ENCODE data around the gene STC2. TPM values are rescaled to one million over a fixed set of nuclear protein-coding genes. Genes with fewer than 3 reads are reported as not detected.

The STC2 gene
- total RNA-seq, 2 donors from 2014 or later, result 44.5 to 59.3 TPM

DNA sequence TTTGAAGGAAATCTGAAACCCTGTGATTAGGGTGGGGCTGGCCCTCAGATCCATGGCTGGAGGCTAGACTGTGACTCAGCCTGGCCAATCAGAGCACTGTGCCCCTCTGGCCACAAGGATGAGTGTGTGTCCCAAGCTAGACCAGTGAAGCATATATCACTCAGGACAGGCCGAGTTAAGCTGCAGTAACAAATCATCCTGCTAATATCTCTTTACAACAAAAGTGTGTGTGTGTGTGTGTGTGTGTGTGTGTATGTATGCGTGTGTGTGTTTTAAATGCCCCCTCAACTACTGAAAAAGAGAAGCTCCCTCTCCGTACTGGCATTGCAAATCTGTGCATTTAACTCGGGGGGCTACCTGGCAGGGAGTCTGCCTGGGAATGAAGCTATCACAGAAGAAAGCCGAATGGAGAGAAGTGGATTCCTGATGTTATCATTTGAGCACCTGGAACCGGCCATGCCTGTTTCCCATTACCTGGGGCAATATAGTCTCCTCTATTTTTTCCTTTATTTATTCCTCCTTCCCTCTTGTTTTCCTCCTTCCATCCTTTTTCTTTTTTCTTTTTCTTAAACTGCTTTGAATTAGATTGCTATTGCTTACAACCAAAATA lies 25.6 kb downstream of the STC2 start:
- H3K27ac Mint-ChIP-seq, result no peak overlapping the region
- no peak for DNase-seq
- H3K9me3 Mint-ChIP-seq, result peaks cover under 1% of the 10 kb centered on the region in 2 donors
- H3K27me3 Mint-ChIP-seq (ENCODE audit: low read depth), result peaks cover 22% of the 10 kb centered on the region
- no peak for ATAC-seq (replicated peaks in 1 of 2)
- no peaks in the 10 kb centered on the region for H3K4me1 Mint-ChIP-seq (ENCODE audit: low read depth)
- no peaks in the 10 kb centered on the region for H3K36me3 Mint-ChIP-seq (ENCODE audit: insufficient read depth in 2 of 2)
- H3K4me3 Mint-ChIP-seq, result no peak overlapping the region

DNA sequence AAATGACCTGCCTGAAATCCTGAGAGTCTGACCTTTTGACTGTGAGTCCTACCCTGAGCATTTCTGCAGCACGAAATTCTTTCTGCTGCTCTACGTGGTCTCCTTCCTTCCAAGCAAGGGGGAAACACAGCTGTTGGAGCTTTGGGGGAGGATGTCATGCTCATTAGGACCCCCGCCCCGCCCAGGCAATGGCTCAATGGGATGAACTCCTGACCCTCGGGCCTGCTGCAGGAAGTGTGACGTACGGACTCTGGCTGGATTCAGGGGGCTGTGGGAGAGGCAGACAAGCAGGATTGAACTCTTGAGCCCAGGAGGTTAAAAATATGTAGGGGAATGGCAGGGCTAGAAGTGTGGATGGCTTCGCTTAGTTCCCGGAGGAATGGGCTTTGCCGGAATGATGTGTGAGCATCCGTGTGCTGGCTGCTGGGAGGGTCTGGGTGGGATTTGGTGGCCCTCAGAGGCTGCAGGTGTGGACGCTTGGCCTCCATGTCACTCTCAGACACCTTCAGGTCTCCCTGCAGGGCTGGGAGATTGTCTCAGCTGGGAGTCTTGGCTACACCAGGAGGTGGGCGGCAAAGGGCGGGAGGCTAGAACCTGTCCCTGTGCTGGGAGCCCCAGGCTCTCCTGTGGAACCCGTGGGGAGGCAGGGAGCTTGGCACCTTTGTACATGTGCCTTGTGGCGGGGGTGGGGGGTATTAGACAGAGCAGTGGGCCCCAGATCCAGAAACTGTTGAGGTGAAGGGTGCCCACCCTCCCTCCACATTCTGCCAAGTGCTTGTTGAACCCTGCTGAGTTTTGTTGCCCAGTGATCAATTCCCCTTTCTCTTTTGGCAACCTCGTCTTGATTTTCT lies 26.3 kb downstream of the STC2 start:
- H3K4me3 Mint-ChIP-seq, result no peak overlapping the region
- DNase-seq (no peak), ATAC-seq (replicated peaks in 1 of 2) (no peak)
- no peaks in the 10 kb centered on the region for H3K36me3 Mint-ChIP-seq (ENCODE audit: insufficient read depth in 2 of 2)
- no peaks in the 10 kb centered on the region for H3K9me3 Mint-ChIP-seq
- H3K4me1 Mint-ChIP-seq (ENCODE audit: low read depth), result no peaks in the 10 kb centered on the region
- peaks cover 22% of the 10 kb centered on the region for H3K27me3 Mint-ChIP-seq (ENCODE audit: low read depth)
- no peak overlapping the region for H3K27ac Mint-ChIP-seq

DNA sequence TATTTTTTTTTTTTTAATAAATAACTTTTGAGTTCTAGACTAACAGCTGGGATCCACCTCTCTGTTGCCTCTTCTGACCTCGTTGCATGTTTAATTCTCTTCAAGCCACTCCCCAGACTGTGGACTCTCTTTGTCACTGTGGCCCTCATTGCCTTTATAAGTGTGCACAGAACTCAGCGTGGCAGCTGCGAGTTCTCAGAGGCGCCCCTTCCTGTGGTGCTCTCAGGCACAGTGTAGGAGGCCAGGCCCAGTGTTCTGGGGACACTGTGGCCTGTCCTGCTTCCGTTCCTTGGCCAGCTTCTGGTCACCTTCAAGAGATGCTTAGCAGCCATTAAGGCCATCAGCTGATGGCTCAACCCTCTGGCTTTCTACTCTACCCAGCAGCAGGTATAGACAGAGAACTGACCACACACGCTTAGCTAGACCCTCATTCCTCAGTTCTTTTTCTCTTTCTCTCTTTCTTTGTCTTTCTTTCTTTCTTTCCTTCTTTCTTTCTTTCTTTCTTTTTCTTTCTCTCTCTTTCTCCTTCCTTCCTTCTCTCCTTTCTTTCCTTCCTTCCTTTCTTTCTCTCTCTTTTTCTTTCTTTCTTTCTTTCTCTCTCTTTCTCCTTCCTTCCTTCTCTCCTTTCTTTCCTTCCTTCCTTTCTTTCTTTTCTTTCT lies 27.7 kb downstream of the STC2 start:
- H3K9me3 Mint-ChIP-seq, result no peaks in the 10 kb centered on the region
- no peak overlapping the region for H3K4me3 Mint-ChIP-seq
- H3K27me3 Mint-ChIP-seq (ENCODE audit: low read depth), result peaks cover 22% of the 10 kb centered on the region
- H3K36me3 Mint-ChIP-seq (ENCODE audit: insufficient read depth in 2 of 2), result no peaks in the 10 kb centered on the region
- peak overlapping the region; percentile 6 for H3K27ac Mint-ChIP-seq
- ATAC-seq (replicated peaks in 1 of 2) (no peak), DNase-seq (no peak)
- no peaks in the 10 kb centered on the region for H3K4me1 Mint-ChIP-seq (ENCODE audit: low read depth)

DNA sequence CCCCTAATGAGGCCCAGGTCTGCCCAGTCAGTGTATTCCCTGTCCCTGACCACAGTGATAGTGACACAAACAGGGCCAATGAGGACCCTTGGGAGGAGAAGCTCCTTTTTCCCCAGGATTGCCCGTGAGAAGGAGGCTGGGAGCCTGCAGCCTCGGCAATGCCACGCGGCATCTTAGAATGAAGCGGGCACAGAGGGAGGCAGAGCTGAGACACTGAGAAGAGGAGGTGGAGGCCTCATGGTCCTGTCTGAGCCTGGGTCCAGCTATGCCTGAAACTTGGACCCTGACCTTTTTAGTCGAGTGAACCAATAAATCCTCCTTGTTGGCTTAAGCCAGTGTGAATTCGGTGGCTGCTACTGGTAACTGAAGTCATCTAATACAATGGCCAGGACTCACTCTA lies 28.4 kb downstream of the STC2 start:
- H3K9me3 Mint-ChIP-seq, result no peaks in the 10 kb centered on the region
- DNase-seq (no peak), ATAC-seq (replicated peaks in 1 of 2) (no peak)
- no peak overlapping the region for H3K4me3 Mint-ChIP-seq
- H3K36me3 Mint-ChIP-seq (ENCODE audit: insufficient read depth in 2 of 2), result no peaks in the 10 kb centered on the region
- peaks cover under 1% of the 10 kb centered on the region for H3K4me1 Mint-ChIP-seq (ENCODE audit: low read depth)
- H3K27me3 Mint-ChIP-seq (ENCODE audit: low read depth), result peaks cover 26% of the 10 kb centered on the region
- H3K27ac Mint-ChIP-seq, result no peak overlapping the region

DNA sequence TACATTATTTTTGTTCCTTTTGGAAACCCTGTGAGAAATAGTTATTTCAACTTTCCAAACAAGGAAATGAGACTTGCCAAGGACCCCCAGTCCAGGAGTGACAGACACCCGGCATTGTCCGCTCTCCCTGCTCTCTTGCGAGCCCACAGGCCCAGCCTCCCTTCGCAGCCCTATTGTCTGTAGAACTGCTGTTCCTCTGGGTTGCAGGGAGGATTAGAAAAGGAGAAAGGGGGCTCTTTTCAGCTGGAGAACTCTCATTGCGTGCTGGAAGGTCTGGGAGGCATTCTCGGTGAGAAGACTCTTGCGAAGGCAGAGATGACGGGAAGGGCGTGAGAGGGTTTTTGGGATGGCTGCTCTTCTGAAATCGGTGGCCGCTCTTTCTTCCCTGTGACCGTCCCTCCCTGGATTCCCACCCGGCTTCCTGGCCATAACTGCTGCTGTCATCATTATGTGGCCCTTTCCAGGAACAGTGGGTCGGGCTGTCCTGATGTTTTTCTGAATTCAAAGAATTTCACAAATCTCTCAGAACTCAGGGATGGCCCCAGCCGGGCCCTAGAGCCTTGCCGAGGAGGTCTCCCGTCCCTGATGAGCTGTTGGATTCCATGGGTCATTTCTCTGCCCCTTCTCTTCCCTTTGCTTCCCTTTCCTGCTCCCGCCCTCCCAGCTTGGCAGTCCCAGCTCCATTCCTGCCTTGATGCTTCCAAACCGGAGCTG lies 29.8 kb downstream of the STC2 start:
- H3K27ac Mint-ChIP-seq, result no peak overlapping the region
- ATAC-seq (replicated peaks in 1 of 2) (no peak), DNase-seq (no peak)
- no peaks in the 10 kb centered on the region for H3K9me3 Mint-ChIP-seq
- H3K27me3 Mint-ChIP-seq (ENCODE audit: low read depth), result peaks cover 38% of the 10 kb centered on the region
- no peaks in the 10 kb centered on the region for H3K36me3 Mint-ChIP-seq (ENCODE audit: insufficient read depth in 2 of 2)
- peaks cover 12% of the 10 kb centered on the region for H3K4me1 Mint-ChIP-seq (ENCODE audit: low read depth)
- no peak overlapping the region for H3K4me3 Mint-ChIP-seq

DNA sequence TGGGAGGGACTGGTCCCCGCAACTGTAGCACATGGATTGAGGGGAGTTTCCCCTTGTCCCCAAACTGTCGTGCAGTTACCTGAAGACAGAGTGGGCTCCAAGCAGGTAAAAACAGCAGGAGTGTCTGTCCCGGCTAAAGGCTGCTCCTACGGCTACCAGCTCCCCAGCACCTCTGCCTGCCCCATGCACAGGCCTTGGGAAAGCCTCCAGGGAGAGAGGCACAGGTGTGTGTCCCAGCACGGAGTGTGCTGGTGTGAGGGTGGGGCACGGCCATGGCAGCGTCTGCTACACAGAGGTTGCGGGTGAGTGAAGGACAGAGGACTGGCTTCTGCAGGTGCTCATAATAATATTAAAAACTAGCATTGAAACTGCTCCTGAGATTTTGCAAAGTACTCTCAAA lies 30.4 kb downstream of the STC2 start:
- Mint-ChIP-seq H3K9me3 (no peaks in the 10 kb centered on the region), H3K36me3 (ENCODE audit: insufficient read depth in 2 of 2) (no peaks in the 10 kb centered on the region), H3K27me3 (ENCODE audit: low read depth) (peaks cover 35% of the 10 kb centered on the region), H3K4me1 (ENCODE audit: low read depth) (peaks cover 12% of the 10 kb centered on the region), H3K4me3 (no peak overlapping the region), H3K27ac (no peak overlapping the region)
- ATAC-seq (replicated peaks in 1 of 2), result no peak
- no peak for DNase-seq

DNA sequence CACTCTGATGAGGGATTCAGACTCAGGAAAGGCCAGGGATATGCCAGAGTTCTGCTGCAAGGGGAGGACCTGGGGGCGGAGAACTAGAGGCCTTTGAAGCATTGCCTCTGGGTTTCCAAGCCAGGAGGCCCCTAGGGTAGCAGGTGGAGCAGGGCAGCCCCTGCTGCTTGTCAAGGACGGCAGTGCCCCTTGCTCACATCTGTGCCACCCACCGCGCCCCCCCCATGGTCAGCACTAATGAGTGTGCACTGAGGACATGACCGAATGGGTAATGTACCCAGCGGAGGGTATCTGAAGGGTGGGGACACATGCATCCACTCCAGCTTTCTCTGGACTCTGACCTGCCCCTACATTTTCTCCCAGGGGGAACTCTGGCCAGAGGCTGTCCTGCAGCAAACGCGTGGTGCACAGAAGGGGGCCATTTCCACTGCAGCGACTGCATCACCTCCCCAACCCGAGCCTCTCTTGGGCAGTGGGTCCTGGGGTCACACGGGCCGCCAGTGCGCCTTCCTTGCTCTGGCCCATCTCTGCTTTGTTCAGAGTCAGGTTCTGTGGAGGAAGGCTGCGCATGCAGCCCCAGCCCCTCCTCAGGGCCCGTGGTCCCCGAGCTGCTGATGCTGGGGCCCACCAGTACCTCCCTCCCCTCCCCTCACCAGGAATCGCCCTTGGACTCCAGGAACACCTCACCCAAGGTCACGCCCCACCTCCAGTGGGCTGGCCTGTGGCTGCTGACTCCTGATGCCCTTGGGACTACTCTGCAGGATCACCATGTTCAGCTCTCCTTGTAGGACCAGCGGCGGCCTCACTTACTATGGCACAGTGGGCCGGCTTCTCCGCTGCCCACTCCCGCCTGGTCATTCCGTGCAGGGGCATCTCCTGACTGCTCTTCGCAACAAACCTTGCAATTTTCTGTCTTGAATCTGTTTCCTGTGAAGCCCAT lies 31.2 kb downstream of the STC2 start:
- Mint-ChIP-seq H3K4me3 (no peak overlapping the region), H3K27me3 (ENCODE audit: low read depth) (peaks cover 35% of the 10 kb centered on the region), H3K36me3 (ENCODE audit: insufficient read depth in 2 of 2) (no peaks in the 10 kb centered on the region), H3K9me3 (no peaks in the 10 kb centered on the region), H3K4me1 (ENCODE audit: low read depth) (peaks cover 12% of the 10 kb centered on the region), H3K27ac (no peak overlapping the region)
- no peak for DNase-seq
- no peak for ATAC-seq (replicated peaks in 1 of 2)

DNA sequence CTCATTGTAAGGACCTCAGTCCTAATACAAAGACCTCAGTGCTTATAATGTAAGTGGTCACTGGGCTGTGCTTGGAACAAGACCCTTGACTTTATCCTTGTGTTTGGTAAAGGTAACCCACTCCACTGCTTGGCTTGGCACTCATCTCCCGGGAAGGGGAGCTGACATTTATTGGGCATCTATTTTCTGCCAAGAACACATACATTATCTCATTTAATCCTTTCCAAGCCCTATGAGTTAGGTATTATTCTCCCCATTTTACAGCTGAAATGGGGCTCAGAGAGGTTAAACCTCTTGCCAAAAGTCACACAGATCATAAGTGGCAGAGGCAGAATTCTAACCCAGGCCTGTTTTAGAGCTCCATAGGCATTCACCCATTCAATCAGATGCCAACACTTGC lies 32.4 kb downstream of the STC2 start:
- H3K27ac Mint-ChIP-seq, result no peak overlapping the region
- no peaks in the 10 kb centered on the region for H3K36me3 Mint-ChIP-seq (ENCODE audit: insufficient read depth in 2 of 2)
- H3K4me1 Mint-ChIP-seq (ENCODE audit: low read depth), result peaks cover 12% of the 10 kb centered on the region
- no peaks in the 10 kb centered on the region for H3K9me3 Mint-ChIP-seq
- no peak overlapping the region for H3K4me3 Mint-ChIP-seq
- DNase-seq, result no peak
- no peak for ATAC-seq (replicated peaks in 1 of 2)
- H3K27me3 Mint-ChIP-seq (ENCODE audit: low read depth), result peaks cover 39% of the 10 kb centered on the region

DNA sequence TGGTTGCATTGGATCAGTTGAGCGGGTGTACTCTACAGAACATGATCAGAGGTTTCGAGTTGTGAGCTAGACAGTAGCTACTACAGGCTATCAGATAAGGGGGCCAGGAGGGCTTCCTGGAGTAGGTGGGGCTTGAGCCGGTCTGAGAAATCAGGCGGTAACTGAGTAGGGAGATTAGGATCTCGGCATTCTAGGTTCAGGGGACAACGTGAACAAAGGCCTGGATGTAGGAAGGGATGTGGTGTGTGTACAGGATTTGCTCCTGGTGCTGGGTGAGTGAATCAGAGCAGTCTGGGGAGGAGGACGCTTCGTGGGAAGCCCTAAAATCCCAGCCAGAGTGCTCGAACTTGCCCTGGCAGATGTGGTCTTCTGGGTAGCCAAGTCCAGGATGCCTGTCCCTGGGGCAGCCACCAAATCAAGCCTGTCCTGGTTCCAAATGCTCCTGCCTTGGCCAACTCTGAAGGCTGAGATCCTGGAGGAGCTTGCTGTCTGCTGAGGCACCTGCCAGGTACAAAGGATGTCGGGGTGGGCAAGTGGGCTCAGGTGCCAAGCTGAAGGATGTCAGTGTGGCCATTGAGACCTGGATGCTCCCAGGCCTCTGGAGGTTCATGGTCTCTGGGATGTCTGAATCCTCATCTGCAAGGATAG lies 33.4 kb downstream of the STC2 start:
- Mint-ChIP-seq H3K27ac (no peak overlapping the region), H3K9me3 (no peaks in the 10 kb centered on the region), H3K4me1 (ENCODE audit: low read depth) (peaks cover 12% of the 10 kb centered on the region), H3K4me3 (peak overlapping the region; percentile 15 to 63), H3K36me3 (ENCODE audit: insufficient read depth in 2 of 2) (no peaks in the 10 kb centered on the region), H3K27me3 (ENCODE audit: low read depth) (peaks cover 49% of the 10 kb centered on the region)
- ATAC-seq (replicated peaks in 1 of 2) (no peak), DNase-seq (no peak)

DNA sequence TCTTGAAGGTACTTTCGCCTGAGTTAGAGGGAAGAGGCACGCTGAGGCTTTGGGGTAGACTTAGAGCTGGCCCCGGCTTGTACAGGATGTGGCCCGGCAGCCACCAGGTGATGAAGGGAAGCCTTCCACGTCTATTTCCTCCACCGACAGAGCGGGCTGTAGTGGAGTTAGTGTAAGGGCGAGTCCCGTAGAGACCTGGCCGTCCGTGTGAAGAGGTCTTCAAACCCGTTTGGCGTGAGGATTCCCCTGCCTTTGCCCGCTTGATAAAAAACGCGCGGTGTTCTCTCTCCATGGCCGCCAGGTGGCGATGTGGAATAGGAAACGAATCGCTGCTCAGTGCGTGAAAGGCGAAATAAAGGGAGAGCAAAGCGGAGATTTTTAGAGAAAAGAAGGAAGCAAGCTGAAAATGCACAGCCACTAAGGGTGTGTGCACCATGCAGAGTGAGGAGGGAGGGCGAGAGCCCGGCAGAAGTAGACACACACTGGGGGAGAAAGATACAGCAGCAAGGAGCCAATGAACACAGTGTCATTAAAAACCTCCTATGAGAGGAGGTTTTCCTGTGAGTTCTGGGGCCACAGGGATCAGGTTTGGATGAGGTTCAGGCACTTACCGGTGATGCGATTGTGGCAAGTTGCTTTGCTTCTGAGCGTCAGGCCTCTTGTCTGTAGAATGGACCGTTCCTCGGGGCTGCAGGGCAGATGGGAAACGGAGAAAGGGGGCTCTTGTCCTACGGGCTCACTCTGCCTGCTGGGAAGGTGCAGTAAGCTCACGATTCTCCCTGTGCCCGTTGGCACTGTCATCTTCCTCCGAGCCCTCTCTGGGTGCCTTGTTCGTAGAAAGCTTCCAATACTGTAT lies 34.2 kb downstream of the STC2 start:
- ATAC-seq (replicated peaks in 1 of 2) (peak; percentile 83 to 85), DNase-seq (peak; percentile 77 to 79)
- Mint-ChIP-seq H3K27me3 (ENCODE audit: low read depth) (peaks cover 51% of the 10 kb centered on the region), H3K4me3 (peak overlapping the region; percentile 36 to 63), H3K9me3 (no peaks in the 10 kb centered on the region), H3K4me1 (ENCODE audit: low read depth) (peaks cover 12% of the 10 kb centered on the region), H3K27ac (no peak overlapping the region), H3K36me3 (ENCODE audit: insufficient read depth in 2 of 2) (no peaks in the 10 kb centered on the region)
